Measurements from ENCODE around the gene RFPL4A. TPM values are rescaled to one million over a fixed set of nuclear protein-coding genes. Genes with fewer than 3 reads are reported as not detected.
A peak's percentile ranks its signal among the peaks of the same experiment; 100 is the strongest.

RFPL4A gene
- total RNA-seq, 4 donors from 2014 or later = not detected

DNA sequence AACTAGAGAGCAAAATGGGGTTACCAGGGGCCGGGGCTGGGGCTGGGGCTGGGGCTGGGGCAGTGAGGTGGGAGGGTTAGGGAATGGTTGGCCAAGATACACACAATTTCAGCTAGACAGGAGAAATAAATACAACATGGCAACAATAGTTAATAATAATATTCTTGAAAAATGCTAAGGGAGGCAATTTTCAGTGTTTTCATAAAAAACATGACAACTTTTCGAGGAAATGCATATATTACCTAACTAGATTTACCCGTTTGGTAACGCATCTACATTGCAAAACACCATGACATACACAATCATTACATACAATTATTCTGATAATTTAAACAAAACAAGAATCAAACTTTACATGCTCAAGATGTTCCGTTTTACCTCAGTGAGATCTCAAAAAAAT lies 22.2 kb downstream of the RFPL4A start:
- in situ Hi-C loops (cut with MboI; ENCODE audit: low pct_ligation_motif_present in 1 of 4, low pct_unique_long_range_greater_than_20kb in 1 of 4, low sequenced_read_pairs in 3 of 4) = no loop called here
- TF ChIP-seq POLR2AphosphoS5 (IDR thresholded peaks at IDR 0.05) (no peak), EP300 (IDR thresholded peaks at IDR 0.05; ENCODE audit: low read depth) (no peak)
- DNase-seq = no peak
- 75 to 77% methylated on average over 5 of the region's 5 CpGs for WGBS, 2 donors (ENCODE audit: low coverage in 1 of 2)
- no peaks in the 10 kb centered on the region for H3K4me1 ChIP-seq
- H3K4me3 ChIP-seq = no peak overlapping the region
- intact Hi-C loops (cut with DNase I; ENCODE audit: low total_unique reads) = no loop called here
- H3K36me3 ChIP-seq = no peaks in the 10 kb centered on the region
- no peaks in the 10 kb centered on the region for H3K27me3 ChIP-seq
- H3K27ac ChIP-seq = no peak overlapping the region
- H3K9me3 ChIP-seq = no peaks in the 10 kb centered on the region

DNA sequence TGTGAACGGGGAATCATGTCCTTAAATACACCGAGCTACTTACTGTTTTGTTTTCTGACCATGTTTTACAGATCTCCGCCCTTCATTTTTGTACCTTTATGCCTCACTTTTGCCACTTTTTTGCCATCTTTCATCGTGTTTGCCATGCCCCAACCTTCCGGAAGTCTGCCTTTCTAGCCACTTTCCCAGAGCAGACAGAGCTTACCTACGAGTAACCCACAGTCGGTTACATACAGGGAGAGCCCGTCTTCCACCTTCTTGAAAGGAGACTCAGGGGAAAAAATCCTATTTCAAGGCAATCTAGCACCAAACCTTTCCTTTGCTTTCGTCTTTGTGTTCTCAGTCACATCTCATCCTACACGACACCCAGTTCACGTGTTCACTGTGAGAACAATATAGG lies 36.1 kb downstream of the RFPL4A start:
- H3K4me3 ChIP-seq = no peak overlapping the region
- WGBS, 2 donors (ENCODE audit: low coverage in 1 of 2) = 86 to 93% methylated on average over 10 to 11 of the region's 11 CpGs
- no peaks in the 10 kb centered on the region for H3K27me3 ChIP-seq
- no peaks in the 10 kb centered on the region for H3K9me3 ChIP-seq
- intact Hi-C loops (cut with DNase I; ENCODE audit: low total_unique reads) (no loop called here), in situ Hi-C loops (cut with MboI; ENCODE audit: low pct_ligation_motif_present in 1 of 4, low pct_unique_long_range_greater_than_20kb in 1 of 4, low sequenced_read_pairs in 3 of 4) (no loop called here)
- H3K27ac ChIP-seq = no peak overlapping the region
- DNase-seq = no peak
- no peaks in the 10 kb centered on the region for H3K4me1 ChIP-seq
- TF ChIP-seq, protein P1, sequence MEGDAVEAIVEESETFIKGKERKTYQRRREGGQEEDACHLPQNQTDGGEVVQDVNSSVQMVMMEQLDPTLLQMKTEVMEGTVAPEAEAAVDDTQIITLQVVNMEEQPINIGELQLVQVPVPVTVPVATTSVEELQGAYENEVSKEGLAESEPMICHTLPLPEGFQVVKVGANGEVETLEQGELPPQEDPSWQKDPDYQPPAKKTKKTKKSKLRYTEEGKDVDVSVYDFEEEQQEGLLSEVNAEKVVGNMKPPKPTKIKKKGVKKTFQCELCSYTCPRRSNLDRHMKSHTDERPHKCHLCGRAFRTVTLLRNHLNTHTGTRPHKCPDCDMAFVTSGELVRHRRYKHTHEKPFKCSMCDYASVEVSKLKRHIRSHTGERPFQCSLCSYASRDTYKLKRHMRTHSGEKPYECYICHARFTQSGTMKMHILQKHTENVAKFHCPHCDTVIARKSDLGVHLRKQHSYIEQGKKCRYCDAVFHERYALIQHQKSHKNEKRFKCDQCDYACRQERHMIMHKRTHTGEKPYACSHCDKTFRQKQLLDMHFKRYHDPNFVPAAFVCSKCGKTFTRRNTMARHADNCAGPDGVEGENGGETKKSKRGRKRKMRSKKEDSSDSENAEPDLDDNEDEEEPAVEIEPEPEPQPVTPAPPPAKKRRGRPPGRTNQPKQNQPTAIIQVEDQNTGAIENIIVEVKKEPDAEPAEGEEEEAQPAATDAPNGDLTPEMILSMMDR (IDR thresholded peaks at IDR 0.05) = no peak
- TF ChIP-seq POLR2A (IDR thresholded peaks at IDR 0.05) (no peak), POLR2AphosphoS5 (IDR thresholded peaks at IDR 0.05) (no peak), EP300 (IDR thresholded peaks at IDR 0.05; ENCODE audit: low read depth) (no peak)
- H3K36me3 ChIP-seq = no peaks in the 10 kb centered on the region

DNA sequence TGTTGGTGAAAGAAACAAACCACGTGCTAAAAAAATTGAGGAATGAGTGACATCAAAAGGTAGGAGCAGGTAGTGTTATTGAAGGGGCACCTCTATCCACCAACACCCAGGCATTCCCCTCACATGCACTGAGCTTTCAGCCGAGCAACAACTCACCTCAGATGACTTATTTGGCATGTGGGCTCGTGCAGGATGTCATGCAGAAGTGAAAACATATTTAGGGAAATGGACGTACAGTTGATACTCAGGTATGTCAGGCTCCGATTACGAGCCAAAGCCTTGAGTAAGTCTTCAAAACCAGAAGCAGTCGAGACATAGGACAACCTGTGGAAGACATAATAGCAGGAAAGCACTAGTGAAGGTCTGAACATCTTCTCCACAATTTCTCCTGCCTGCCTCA lies 42.5 kb downstream of the RFPL4A start:
- no peaks in the 10 kb centered on the region for H3K4me1 ChIP-seq
- DNase-seq = no peak
- H3K4me3 ChIP-seq = no peak overlapping the region
- WGBS, 2 donors (ENCODE audit: low coverage in 1 of 2) = 14 to 67% methylated on average over 1 to 7 of the region's 7 CpGs
- intact Hi-C loops (cut with DNase I; ENCODE audit: low total_unique reads) (no loop called here), in situ Hi-C loops (cut with MboI; ENCODE audit: low pct_ligation_motif_present in 1 of 4, low pct_unique_long_range_greater_than_20kb in 1 of 4, low sequenced_read_pairs in 3 of 4) (no loop called here)
- no peaks in the 10 kb centered on the region for H3K27me3 ChIP-seq
- no peak overlapping the region for H3K27ac ChIP-seq
- H3K36me3 ChIP-seq = no peaks in the 10 kb centered on the region
- no peaks in the 10 kb centered on the region for H3K9me3 ChIP-seq
- TF ChIP-seq EP300 (IDR thresholded peaks at IDR 0.05; ENCODE audit: low read depth) (no peak), POLR2AphosphoS5 (IDR thresholded peaks at IDR 0.05) (no peak), POLR2A (IDR thresholded peaks at IDR 0.05) (no peak)
- TF ChIP-seq, protein P1 (IDR thresholded peaks at IDR 0.05) = no peak

DNA sequence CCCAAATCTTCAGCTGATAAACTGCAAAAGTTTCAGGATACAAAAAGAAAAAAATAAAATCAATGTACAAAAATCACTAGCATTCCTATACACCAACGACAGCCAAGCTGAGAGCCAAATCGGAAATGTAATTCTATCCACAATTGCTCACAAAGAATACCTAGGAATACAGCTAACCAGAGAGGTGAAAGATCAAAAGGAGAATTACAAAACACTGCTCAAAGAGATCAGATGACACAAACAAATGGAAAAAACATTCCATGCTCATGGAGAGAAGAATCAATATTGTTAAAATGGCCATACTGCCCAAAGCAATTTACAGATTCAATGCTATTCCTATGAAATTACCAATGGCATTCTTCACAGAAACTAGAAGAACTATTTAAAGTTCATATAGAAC lies 43.4 kb downstream of the RFPL4A start:
- Histone ChIP-seq H3K27ac (no peak overlapping the region), H3K4me3 (no peak overlapping the region), H3K9me3 (no peaks in the 10 kb centered on the region), H3K27me3 (no peaks in the 10 kb centered on the region), H3K36me3 (no peaks in the 10 kb centered on the region), H3K4me1 (no peaks in the 10 kb centered on the region)
- TF ChIP-seq POLR2A (IDR thresholded peaks at IDR 0.05) = no peak
- TF ChIP-seq, protein P1 (IDR thresholded peaks at IDR 0.05) = no peak
- no peak for TF ChIP-seq EP300 (IDR thresholded peaks at IDR 0.05; ENCODE audit: low read depth)
- no peak for TF ChIP-seq POLR2AphosphoS5 (IDR thresholded peaks at IDR 0.05)
- WGBS, 2 donors (ENCODE audit: low coverage in 1 of 2) = 84 to 85% methylated on average over 2 of the region's 2 CpGs
- in situ Hi-C loops (cut with MboI; ENCODE audit: low pct_ligation_motif_present in 1 of 4, low pct_unique_long_range_greater_than_20kb in 1 of 4, low sequenced_read_pairs in 3 of 4) (no loop called here), intact Hi-C loops (cut with DNase I; ENCODE audit: low total_unique reads) (no loop called here)
- DNase-seq = no peak

DNA sequence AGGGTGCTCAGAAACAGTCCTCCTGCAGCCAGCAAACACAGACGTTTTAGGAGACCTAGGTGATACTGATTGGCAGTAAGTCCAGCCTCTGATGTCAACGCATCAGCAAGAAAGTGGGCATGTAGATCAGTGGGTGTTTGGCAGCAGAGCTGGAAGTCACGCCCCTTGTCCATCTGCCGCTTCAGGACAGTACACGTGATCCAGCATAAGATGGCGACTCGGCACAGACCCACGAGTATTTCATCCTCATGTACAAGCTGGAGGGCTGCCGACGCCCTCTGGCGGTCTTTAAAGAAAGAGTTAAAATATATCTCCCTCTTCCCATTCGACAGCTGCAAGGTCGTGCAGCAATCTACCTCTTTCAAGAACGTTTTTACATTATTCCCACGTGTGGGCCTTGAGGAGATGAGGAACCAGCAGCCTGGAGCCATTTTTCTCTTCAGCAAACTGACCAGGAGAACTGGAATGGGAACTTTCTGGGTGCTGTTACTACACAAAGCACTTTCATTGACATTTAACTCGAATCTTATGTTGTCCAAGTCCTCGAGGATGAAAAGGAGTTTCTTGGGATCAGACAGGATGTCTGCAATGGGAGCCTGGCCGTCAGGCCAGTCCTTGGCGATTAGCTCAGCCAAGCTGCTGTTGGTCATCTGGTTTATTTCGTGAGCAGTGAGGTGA lies 50.6 kb downstream of the RFPL4A start:
- TF ChIP-seq, protein P1 (IDR thresholded peaks at IDR 0.05) = peak; percentile 21 to 69 (median 49)
- no peak for TF ChIP-seq POLR2AphosphoS5 (IDR thresholded peaks at IDR 0.05)
- in situ Hi-C loops (cut with MboI; ENCODE audit: low pct_ligation_motif_present in 1 of 4, low pct_unique_long_range_greater_than_20kb in 1 of 4, low sequenced_read_pairs in 3 of 4) = no loop called here
- Histone ChIP-seq H3K4me1 (no peaks in the 10 kb centered on the region), H3K27me3 (no peaks in the 10 kb centered on the region), H3K9me3 (no peaks in the 10 kb centered on the region), H3K27ac (no peak overlapping the region), H3K36me3 (no peaks in the 10 kb centered on the region), H3K4me3 (no peak overlapping the region)
- peak; percentile 71 for DNase-seq
- WGBS, 2 donors (ENCODE audit: low coverage in 1 of 2) = 28% methylated on average over 20 of the region's 20 CpGs; no CpG with 5 or more reads in 1 of the 2 donors
- intact Hi-C loops (cut with DNase I; ENCODE audit: low total_unique reads) = no loop called here
